BE2C (cell line): Measurements from ENCODE around the gene NRXN3.

Experiments used
- DNase-seq: peaks from one replicate; pipeline ENCODE4 v3.0.0-alpha.2; 2020
- H3K27me3 ChIP-seq: fragments of 250-450 bp; sonication (Bioruptor Pico); 2 replicates; pipeline ENCODE4 v1.5.1; 2020; ENCODE audit warnings: mild to moderate bottlenecking
- H3K36me3 ChIP-seq: fragments of 250-450 bp; sonication (Bioruptor Pico); 2 replicates; pipeline ENCODE4 v1.5.1; 2020; ENCODE audit warnings: mild to moderate bottlenecking
- H3K4me1 ChIP-seq: fragments of 250-450 bp; sonication (Bioruptor Pico); 2 replicates; pipeline ENCODE4 v1.5.1; 2020
- H3K4me3 ChIP-seq: 2 replicates; pipeline ENCODE4 v1.5.1; 2011; ENCODE audit warnings: low read depth, low read length
- H3K9me3 ChIP-seq: fragments of 250-450 bp; sonication (Bioruptor Pico); 2 replicates; pipeline ENCODE4 v1.5.1; 2020
- CTCF ChIP-seq: IDR thresholded peaks from 2 replicates; pipeline ENCODE4 v1.5.1; 2012; ENCODE audit warnings: mild to moderate bottlenecking, low read depth, low read length

Gene NRXN3

GRCh38 chr14:79728331-79728730 is 1558.2 kb downstream of the NRXN3 start:
- Histone ChIP-seq H3K9me3 (no peaks in the 10 kb centered on the region), H3K4me1 (no peaks in the 10 kb centered on the region), H3K27me3 (no peaks in the 10 kb centered on the region), H3K36me3 (no peaks in the 10 kb centered on the region), H3K4me3 (no peak overlapping the region)
- DNase-seq, result no peak
- TF ChIP-seq CTCF, result no peak

- Histone ChIP-seq H3K4me1 (no peaks in the 10 kb centered on the region), H3K27me3 (no peaks in the 10 kb centered on the region), H3K36me3 (no peaks in the 10 kb centered on the region), H3K4me3 (no peak overlapping the region), H3K9me3 (no peaks in the 10 kb centered on the region)
- DNase-seq, result no peak
- TF ChIP-seq CTCF, result no peak
Measured at GRCh38 chr14:79729731-79730130, 1559.6 kb downstream of the NRXN3 start.

- no peak for TF ChIP-seq CTCF
- Histone ChIP-seq H3K4me1 (no peaks in the 10 kb centered on the region), H3K4me3 (no peak overlapping the region), H3K36me3 (no peaks in the 10 kb centered on the region), H3K9me3 (no peaks in the 10 kb centered on the region), H3K27me3 (no peaks in the 10 kb centered on the region)
- DNase-seq, result no peak
Measured at GRCh38 chr14:79730196-79730595, 1560.0 kb downstream of the NRXN3 start.

DNA sequence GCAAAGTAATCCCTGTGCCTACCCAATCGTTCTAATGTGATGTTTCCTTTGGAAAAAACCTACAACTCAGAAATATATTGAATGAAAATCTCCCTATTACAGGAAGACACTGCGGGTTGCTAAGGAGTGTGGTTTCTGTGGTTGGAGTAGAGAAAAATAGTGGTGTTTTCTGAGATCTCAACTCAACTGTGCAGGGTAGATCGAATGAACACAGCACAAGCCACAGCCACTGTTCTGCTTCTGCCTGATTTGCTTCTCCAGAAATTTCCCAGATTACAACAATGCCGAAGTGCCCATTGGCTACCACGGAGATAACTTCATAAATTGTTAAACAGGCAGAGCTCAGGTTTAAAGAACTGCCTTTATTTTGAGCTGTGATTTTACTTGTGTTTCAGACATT is 1560.8 kb downstream of the NRXN3 start:
- no peak overlapping the region for H3K4me3 ChIP-seq
- no peaks in the 10 kb centered on the region for H3K9me3 ChIP-seq
- H3K4me1 ChIP-seq, result no peaks in the 10 kb centered on the region
- no peak for TF ChIP-seq CTCF
- H3K27me3 ChIP-seq, result no peaks in the 10 kb centered on the region
- no peak for DNase-seq
- H3K36me3 ChIP-seq, result no peaks in the 10 kb centered on the region

- no peaks in the 10 kb centered on the region for H3K4me1 ChIP-seq
- no peaks in the 10 kb centered on the region for H3K36me3 ChIP-seq
- no peaks in the 10 kb centered on the region for H3K27me3 ChIP-seq
- H3K4me3 ChIP-seq, result no peak overlapping the region
- no peak for DNase-seq
- H3K9me3 ChIP-seq, result no peaks in the 10 kb centered on the region
- no peak for TF ChIP-seq CTCF
Measured at GRCh38 chr14:79732911-79733655, 1562.9 kb downstream of the NRXN3 start.

DNA sequence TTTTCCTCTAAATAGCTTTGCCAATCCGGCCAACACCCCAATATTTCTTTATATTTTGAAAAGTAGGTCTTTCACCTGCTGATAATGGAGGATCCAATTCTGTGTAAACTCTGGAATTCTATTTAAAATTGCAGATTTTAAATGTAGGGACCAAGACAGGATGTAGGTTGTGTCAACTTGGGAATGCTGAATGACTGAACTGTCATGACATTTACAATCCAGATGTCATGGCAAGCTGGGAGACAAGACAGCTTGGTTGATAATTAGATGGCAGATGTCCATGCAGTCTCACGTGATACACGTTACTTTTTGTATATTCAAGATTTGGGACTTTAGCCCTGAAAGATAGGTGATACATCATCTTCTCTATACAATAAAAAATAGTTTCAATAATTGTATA is 1564.0 kb downstream of the NRXN3 start:
- no peak overlapping the region for H3K4me3 ChIP-seq
- H3K36me3 ChIP-seq, result no peaks in the 10 kb centered on the region
- TF ChIP-seq CTCF, result no peak
- H3K27me3 ChIP-seq, result no peaks in the 10 kb centered on the region
- DNase-seq, result no peak
- H3K9me3 ChIP-seq, result no peaks in the 10 kb centered on the region
- H3K4me1 ChIP-seq, result no peaks in the 10 kb centered on the region
